Measurements from ENCODE around the gene CEP72.
"Not testable (repeated sequence)": the region's sequence is repeated elsewhere in the genome, so short reads cannot be mapped to it uniquely, and the experiment has no call there.

The CEP72 gene

GRCh38 chr5:673831-674629, 61.9 kb downstream of the CEP72 start:
- DNase-seq = no peak

DNA sequence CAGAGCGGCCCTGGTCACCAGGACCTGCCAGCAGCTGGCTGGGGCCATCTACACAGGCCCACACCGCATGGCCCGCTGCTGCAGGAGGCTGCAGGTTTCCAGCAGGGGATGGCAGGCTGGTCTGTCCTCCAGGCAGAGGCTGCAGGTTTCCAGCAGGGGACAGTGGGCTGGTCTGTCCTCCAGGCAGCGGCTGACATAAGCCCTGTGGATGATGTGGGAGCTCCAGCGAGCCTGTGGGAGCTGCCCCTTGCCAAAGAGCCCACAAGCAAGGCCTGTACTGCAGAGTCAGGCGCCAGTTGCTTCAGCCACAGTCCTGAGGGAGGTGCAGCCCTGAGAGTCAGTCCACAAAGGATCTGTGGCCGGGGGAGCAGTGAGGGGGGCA, 62.5 kb downstream of the CEP72 start:
- DNase-seq = no peak

DNA sequence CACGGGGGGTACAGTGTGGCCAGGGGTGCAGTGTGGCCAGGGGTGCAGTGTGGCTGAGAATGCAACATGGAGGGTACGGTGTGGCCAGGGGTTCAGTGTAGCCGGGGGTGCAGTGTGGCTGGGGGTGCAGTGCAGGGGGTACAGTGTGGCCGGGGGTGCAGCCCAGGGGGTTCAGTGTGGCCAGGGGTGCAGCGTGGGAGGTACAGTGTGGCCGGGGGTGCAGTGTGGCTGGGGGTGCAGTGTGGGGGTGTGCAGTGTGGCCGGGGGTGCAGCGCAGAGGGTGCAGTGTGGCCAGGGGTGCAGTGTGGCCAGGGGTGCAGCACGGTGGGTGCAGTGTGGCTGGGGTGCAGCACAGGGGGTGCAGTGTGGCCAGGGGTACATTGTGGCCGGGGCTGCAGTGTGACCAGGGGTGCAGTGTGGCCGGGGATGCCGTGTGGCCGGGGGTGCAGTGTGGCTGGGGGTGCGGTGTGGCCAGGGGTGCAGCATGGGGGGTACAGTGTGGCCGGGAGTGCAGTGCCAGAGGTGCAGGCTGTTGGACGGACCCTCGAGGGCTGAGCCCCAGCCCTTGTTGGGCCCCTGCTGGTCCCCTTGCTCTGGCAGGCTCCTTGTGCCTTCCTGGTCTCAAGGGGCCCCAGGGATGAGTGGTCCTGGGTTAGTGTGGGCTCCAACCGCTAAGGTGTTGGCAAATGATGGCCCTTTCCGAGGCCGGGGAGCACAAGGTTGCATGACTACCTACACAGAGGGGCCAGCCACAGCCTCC, 63.2 kb downstream of the CEP72 start:
- no peak for DNase-seq

GRCh38 chr5:675871-676698, 63.9 kb downstream of the CEP72 start:
- DNase-seq = no peak

GRCh38 chr5:676699-677076, 64.5 kb downstream of the CEP72 start:
- DNase-seq = no peak

DNA sequence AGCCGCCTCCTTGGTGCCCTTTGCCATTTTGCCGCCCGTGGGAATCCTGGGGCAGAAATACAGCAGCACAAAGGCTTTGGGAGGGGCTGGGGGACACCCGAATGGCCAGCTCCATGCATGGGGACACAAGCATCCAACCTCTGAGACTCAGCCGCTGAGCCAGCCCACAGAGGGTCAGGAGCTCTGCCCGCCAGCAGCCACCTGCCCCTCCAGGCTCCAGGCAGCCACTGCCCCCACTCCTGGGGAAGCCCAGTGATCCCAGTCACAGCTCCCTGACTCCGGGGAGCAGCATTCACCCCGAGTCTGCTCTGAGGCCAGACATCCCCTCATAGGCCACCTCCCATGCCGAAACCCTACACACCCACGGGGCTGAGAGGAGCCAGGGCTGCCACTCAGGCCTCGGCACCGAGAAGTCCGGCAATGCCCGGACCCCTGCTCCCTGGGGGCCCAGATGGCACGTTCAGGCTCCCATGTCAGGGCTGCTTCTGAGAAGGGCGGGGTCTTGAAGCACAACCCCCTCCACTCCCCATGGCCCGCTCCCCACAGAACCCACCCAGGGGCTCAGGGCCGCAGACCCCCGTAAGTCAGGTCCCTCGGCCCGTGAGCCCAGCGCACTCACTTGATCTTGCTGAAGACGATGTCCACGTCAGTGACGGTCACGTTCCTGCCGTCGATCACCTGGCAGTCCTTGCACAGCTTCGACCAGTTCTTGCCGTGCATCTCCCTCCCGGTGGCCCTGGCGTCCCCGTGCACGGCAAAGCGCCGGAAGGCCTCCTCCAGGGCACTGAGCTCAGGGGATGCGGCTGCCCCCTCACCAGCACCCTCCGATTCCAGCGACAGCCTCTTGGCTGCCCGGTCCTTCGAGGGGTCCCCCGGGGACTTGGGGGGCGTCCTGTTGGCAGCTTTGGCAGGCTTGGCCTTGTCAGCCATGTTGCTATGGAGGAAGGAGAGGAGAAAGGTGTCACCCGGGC, 65.3 kb downstream of the CEP72 start:
- DNase-seq = no peak

DNA sequence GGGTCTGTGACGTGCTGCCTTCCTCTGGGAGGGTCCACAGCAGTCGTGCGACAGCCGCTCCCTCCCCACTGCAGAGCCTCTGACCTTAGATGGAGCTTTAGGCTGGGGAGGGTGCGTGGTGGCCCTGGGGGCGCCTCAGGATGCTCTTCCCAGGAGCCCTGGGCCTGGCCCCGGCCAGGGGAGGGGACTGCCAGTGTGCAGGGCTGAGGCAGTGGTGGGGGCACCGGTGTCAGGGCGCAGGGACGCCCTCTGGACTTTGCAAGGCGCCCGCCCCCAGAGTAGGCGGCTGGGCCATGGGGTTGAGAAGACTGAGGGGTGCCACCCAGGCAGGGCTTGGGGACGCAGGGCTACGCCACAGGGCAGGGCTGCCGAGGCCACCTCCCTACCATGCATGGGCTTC, 66.4 kb downstream of the CEP72 start:
- DNase-seq = not testable (repeated sequence)

DNA sequence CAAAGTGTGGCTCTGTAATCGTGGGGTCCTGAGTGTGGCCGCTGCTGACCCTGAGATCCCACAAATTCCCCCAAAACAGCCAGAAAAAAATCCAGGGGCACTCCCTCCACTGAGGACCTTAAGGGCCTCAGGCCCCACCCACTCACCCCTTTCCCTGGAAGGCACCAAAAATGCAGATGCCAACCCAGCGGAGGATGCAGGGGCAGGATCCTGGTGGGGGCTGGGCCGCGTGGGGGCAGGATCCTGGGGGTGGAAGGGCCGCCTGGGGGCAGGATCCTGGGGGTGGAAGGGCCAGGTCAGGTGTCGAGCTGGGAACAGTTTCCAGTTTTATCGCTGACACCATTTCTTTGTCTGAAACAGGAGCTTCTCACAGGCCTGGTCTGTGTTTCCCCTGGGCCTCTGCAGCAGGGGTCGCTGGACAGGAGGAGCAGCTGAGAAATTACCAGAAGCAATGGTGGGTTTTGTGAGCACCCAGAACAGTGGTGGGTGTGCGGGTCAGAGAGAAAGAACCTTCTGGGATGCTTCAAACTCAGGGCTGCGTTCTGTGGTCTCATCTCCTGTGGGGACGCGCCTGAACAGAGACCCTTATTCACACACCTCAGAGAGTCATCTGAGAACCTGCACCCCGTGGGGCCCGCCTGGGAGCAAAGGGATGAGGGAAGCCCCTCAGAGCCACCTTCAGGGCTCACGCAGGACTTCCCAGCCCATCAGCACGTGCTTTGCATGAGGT, 67.2 kb downstream of the CEP72 start:
- DNase-seq = not testable (repeated sequence)

DNA sequence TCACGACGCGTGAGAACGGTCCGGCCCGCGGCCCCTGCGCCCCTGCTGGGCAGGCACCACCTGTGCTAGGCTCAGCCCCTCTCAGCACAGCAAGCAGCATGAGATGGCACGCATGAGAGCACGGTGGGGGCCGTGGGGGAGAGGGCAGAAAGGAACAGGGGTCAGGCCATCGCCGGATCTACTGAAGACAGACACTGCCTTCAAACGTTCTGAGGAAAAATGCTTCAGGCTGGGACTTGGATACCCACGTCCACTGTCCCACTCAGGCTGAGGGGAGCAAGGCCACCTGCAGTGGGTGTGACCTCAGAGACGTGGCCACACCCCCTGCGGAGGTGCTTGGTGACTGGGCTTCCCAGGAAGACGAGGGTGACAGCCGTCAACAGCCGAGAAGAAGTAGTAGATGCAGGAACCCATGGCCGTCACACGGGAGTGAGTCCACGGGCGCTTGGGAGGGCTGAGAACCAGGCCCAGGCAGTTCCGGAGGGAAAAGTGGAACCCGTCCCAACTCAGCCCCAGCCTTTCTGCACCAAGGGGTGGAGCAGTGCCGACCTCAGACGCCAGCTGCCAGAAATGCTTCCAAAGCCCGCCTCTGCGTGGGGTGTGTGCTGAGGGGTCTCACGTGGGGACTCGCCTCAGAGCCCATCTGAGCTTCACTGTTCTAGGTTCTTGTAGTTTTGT, 68.1 kb downstream of the CEP72 start:
- not testable (repeated sequence) for DNase-seq

DNA sequence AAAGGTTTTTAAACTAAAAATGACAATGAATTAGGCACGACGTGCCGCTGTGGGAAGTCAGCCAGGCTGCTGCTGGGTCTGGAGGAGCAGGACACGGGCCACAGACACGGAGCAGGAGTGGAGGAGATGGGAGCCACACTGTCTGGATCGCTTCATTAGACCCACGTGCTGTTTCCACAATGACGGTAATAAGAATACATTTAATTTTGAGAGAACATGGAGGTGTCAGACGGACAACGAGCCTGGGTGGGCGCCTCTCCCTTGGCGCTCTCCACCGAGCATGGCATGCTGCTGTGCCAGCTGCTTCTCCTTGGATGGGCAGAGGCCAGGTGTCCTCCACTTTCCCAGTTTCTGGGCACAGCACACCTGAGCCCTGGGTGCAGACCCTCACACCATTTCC, 68.7 kb downstream of the CEP72 start:
- not testable (repeated sequence) for DNase-seq

DNA sequence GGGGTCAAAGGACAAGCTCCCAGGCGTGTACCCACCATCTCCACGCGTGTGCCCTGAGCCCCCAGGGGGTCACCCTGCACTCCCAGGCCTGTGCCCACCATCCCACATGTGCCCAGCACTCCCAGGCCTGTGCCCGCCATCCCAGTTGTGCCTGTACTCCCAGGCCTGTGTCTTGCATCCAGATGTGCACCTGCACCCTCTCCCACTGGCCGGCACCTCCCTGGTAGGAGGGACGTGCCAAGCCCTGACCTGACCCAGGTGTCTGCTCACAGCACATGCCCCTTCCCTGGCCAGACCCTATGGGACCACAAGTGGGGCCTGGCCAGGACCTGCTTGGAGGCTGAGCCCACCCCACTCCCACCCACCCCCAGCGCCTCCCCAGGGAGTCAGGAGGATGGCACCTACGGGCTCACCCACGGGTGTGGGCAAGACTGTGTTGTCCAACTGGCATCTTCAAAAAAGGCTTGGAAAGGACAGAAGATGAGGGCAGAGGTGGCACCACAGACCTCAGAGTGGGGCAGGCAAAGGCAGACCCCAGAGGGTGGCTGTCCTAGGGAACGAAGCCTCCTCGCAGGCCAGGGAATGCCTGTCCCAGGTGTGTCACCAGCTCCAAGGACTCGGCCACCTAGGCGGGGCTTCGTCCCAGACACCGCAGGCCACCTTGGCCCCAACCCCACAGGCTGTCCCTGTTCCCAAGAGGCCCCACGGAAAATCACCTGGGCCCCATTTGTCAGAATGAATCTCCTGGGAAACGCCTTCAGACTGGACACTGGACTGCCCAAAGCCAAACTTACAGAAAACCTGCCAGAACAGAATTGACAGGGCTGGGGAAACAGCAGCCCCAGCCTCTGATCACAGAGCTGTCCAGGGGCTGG, 69.4 kb downstream of the CEP72 start:
- not testable (repeated sequence) for DNase-seq

GRCh38 chr5:682216-682615, 70.1 kb downstream of the CEP72 start:
- not testable (repeated sequence) for DNase-seq

- not testable (repeated sequence) for DNase-seq
Observed at GRCh38 chr5:682651-683358, 70.7 kb downstream of the CEP72 start.

GRCh38 chr5:683551-684481, 71.7 kb downstream of the CEP72 start:
- no peak for DNase-seq

DNA sequence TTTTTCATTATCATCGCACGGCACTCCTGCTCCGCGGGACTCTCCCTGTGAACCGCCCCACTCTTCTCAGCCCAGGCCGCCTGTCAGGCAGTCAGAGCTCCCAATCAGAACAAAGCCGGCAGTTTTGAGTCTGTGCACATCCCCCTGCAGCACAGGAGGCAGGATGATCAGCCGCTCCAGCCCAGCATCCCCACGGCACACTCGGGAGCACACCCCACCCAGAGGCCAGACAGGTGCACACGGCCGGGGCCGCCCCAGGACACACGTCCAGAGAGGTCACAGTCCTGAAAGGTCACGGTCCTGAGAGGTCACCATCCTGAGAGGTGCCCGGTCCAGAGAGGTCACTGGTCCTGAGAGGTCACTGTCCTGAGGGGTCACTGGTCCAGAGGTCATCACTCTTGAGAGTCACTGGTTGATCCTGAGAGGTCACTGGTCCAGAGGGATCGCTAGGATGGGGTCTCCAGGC, 72.6 kb downstream of the CEP72 start:
- no peak for DNase-seq

GRCh38 chr5:685262-686171, 73.4 kb downstream of the CEP72 start:
- no peak for DNase-seq

- not testable (repeated sequence) for DNase-seq
Observed at GRCh38 chr5:686172-686523, 74.0 kb downstream of the CEP72 start.
